Measurements from ENCODE around the gene HMGCL. TPM values are rescaled to one million over a fixed set of nuclear protein-coding genes. Genes with fewer than 3 reads are reported as not detected.
"Not testable (repeated sequence)": the region's sequence is repeated elsewhere in the genome, so short reads cannot be mapped to it uniquely, and the experiment has no call there.

Gene HMGCL
- polyA plus RNA-seq, 1 experiment: 39.5 TPM

GRCh38 chr1:23843644-23844043 lies 18.4 kb upstream of the HMGCL start:
- TF ChIP-seq CTCF (IDR thresholded peaks at IDR 0.05; ENCODE audit: low read depth, low read length): no peak
- H3K9me3 ChIP-seq (ENCODE audit: control insufficient read depth, insufficient read depth, low read length): no peaks in the 10 kb centered on the region

GRCh38 chr1:23838401-23838866 lies 13.2 kb upstream of the HMGCL start:
- H3K9me3 ChIP-seq (ENCODE audit: control insufficient read depth, insufficient read depth, low read length): no peaks in the 10 kb centered on the region
- no peak for DNase-seq (ENCODE audit: low read depth, low spot score)
- H3K4me3 ChIP-seq (ENCODE audit: low read depth, low read length): peak overlapping the region; percentile 52
- peaks cover 12% of the 10 kb centered on the region for H3K27me3 ChIP-seq (ENCODE audit: control insufficient read depth, insufficient read depth, low read length)
- H3K27ac ChIP-seq (ENCODE audit: low read depth, low read length): no peak overlapping the region
- TF ChIP-seq CTCF (IDR thresholded peaks at IDR 0.05; ENCODE audit: low read depth, low read length): no peak
- ChIA-PET POLR2A (interaction anchor here (0.8 kb wide), 1 partner anchor 10 kb away, joined by 6 read pairs; no protein-coding TSS in a partner anchor), CTCF (interaction anchor here (0.5 to 0.7 kb wide), 4 partner anchors 10 to 289 kb away, joined by 3 to 9 read pairs (median 4); no protein-coding TSS in a partner anchor)

More at GRCh38 chr1:23843644-23844043, 18.4 kb upstream of the HMGCL start:
- peaks cover 13% of the 10 kb centered on the region for H3K27me3 ChIP-seq (ENCODE audit: control insufficient read depth, insufficient read depth, low read length)
- no peak overlapping the region for H3K4me3 ChIP-seq (ENCODE audit: low read depth, low read length)
- no peak overlapping the region for H3K27ac ChIP-seq (ENCODE audit: low read depth, low read length)
- no peak for DNase-seq (ENCODE audit: low read depth, low spot score)
- ChIA-PET CTCF (no interaction called here), POLR2A (no interaction called here)

GRCh38 chr1:23837908-23838307 lies 12.7 kb upstream of the HMGCL start:
- peaks cover 8% of the 10 kb centered on the region for H3K27me3 ChIP-seq (ENCODE audit: control insufficient read depth, insufficient read depth, low read length)
- DNase-seq (ENCODE audit: low read depth, low spot score): no peak
- CTCF ChIA-PET: no interaction called here
- H3K4me3 ChIP-seq (ENCODE audit: low read depth, low read length): no peak overlapping the region
- POLR2A ChIA-PET: interaction anchor here (0.8 kb wide), 1 partner anchor 10 kb away, joined by 6 read pairs; no protein-coding TSS in a partner anchor
- TF ChIP-seq CTCF (IDR thresholded peaks at IDR 0.05; ENCODE audit: low read depth, low read length): no peak
- H3K27ac ChIP-seq (ENCODE audit: low read depth, low read length): no peak overlapping the region
- no peaks in the 10 kb centered on the region for H3K9me3 ChIP-seq (ENCODE audit: control insufficient read depth, insufficient read depth, low read length)

GRCh38 chr1:23836037-23836436 lies 10.8 kb upstream of the HMGCL start:
- no peaks in the 10 kb centered on the region for H3K9me3 ChIP-seq (ENCODE audit: control insufficient read depth, insufficient read depth, low read length)
- CTCF ChIA-PET: no interaction called here
- H3K27me3 ChIP-seq (ENCODE audit: control insufficient read depth, insufficient read depth, low read length): peaks cover 7% of the 10 kb centered on the region
- POLR2A ChIA-PET: no interaction called here
- H3K27ac ChIP-seq (ENCODE audit: low read depth, low read length): no peak overlapping the region
- DNase-seq (ENCODE audit: low read depth, low spot score): no peak
- no peak for TF ChIP-seq CTCF (IDR thresholded peaks at IDR 0.05; ENCODE audit: low read depth, low read length)
- H3K4me3 ChIP-seq (ENCODE audit: low read depth, low read length): no peak overlapping the region

DNA sequence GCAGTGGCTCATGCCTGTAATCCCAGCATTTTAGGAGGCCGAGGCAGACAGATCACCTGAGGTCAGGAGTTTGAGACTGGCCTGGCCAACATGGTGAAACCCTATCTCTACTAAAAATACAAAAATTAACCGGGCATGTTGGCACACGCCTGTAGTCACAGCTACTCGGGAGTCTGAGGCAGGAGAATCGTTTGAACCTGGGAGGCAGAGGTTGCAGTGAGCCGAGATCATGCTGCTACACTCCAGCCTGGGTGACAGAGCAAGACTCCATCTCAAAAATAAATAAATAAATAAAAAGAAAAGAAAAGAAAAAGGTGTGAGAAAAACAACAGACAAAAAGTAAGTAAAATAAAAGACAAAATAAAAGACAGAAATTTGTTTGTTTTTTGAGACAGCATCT lies 8.9 kb upstream of the HMGCL start:
- H3K4me3 ChIP-seq (ENCODE audit: low read depth, low read length); DNase-seq (ENCODE audit: low read depth, low spot score); POLR2A ChIA-PET; CTCF ChIA-PET; H3K27ac ChIP-seq (ENCODE audit: low read depth, low read length); H3K27me3 ChIP-seq (ENCODE audit: control insufficient read depth, insufficient read depth, low read length); H3K9me3 ChIP-seq (ENCODE audit: control insufficient read depth, insufficient read depth, low read length): not testable (repeated sequence)
